ENCODE data around the gene MS4A12.
"Not testable (repeated sequence)": the region's sequence is repeated elsewhere in the genome, so short reads cannot be mapped to it uniquely, and the experiment has no call there.

MS4A12 gene, protein sequence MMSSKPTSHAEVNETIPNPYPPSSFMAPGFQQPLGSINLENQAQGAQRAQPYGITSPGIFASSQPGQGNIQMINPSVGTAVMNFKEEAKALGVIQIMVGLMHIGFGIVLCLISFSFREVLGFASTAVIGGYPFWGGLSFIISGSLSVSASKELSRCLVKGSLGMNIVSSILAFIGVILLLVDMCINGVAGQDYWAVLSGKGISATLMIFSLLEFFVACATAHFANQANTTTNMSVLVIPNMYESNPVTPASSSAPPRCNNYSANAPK

DNA sequence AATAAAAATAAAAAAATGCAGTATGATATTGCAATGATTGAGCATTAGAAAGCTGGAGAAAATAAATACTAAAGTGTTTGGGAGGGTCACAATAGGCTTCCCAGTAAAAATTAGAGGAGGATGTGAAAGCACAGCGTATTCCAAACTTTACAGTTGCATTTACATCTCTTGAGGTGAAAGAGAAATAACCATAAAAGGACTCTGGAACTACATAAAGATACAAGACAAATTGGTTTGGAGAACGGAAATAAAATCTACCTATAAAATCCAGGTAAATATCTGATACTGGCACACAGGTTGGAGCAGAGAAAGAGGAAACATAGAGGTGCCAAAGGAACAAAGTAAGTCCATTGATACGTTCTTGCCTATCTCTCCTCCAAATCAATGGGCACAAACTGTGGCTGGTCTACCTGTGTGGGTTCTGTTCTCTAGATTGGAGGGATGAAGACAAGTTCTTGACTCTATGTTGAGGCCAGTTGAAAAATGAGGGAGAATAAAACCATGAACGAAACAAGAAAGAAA is at the start of gene MS4A12:
TSS of gene MS4A12 (plus strand) at position 291 of the 522 bp plus-strand sequence. CDS start 4,541 bp downstream, outside the sequence.
- DNase-seq, result no peak

DNA sequence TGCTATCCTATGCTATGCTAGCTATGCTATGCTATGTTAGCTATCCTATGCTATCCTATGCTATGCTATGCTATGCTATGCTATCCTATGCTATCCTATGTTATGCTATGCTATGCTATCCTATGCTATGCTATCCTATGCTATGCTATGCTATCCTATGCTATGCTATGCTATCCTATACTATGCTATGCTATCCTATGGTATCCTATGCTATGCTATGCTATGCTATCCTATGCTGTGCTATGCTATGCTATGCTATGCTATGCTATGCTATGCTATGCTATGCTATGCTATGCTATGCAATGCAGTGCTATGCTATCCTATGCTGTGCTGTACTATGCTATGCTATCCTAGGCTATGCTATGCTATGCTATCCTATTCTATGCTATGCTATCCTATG is 45.5 kb upstream of the MS4A12 start:
- no peak for DNase-seq

DNA sequence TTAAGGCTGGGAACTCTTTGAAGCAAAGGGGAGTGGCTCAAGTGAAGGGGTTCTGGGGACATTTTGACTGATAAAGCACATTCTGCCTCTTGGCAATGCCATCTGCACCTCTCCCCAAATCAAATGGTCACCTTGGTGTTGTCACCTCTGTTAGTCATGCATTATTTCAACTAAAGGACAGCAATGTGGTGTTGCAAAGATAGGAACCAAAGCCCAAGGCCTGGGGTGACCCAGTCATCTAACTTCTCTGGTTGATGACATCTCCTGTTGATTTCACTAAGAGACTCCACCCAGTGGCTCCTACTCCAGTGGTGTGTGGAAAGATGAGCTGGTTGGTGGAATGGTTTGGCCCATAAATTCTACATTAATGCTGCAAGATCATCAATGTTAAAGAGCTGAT is 44.7 kb upstream of the MS4A12 start:
- DNase-seq, result no peak

DNA sequence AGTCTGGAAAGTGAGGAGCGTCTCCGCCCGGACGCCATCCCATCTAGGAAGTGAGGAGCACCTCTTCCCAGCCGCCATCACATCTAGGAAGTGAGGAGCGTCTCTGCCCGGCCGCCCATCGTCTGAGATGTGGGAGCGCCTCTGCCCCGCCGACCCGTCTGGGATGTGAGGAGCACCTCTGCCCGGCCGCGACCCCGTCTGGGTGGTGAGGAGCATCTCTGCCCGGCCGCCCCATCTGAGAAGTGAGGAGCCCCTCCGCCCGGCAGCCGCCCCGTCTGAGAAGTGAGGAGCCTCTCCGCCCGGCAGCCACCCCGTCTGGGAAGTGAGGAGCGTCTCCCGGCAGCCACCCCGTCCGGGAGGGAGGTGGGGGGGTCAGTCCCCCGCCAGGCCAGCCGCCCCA is 41.4 kb upstream of the MS4A12 start:
- DNase-seq, result not testable (repeated sequence)

GRCh38 chr11:60454212-60454611 is 38.4 kb upstream of the MS4A12 start:
- DNase-seq, result no peak

- DNase-seq, result no peak
Measured at GRCh38 chr11:60455531-60456042, 37.0 kb upstream of the MS4A12 start, which contains the start of gene MS4A1. TSS of gene MS4A1 (plus strand) at chr11:60455847. CDS start at chr11:60462375, 6,528 bp downstream.

GRCh38 chr11:60457576-60457975 is 35.0 kb upstream of the MS4A12 start:
- DNase-seq, result no peak

DNA sequence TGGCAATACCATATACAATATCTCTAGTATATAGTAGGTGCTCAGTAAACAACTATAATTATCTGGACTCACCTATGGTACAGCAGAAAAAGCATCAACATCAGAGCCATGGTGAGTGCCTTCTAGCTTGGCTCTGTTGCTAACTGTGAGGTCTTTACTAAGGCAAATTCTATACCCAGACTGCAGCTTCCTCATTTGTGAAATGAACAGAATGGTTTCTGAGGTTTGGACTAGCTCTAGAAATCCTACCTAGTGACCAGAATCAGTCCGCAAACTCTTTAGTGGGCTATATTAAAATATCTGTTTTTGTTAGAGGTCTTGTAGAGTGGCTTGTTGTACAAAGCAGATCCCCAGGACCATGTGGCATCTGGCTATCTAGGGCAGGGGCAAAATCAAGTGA is 33.2 kb upstream of the MS4A12 start:
- no peak for DNase-seq

DNA sequence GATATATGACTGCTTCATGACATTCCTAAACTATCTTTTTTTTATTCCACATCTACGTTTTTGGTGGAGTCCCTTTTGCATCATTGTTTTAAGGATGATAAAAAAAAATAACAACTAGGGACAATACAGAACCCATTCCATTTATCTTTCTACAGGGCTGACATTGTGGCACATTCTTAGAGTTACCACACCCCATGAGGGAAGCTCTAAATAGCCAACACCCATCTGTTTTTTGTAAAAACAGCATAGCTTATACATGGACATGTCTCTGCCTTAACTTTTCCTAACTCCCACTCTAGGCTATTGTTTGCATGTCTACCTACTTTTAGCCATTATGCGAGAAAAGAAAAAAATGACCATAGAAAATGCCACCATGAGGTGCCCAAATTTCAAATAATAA is 23.7 kb upstream of the MS4A12 start:
- no peak for DNase-seq

- DNase-seq, result no peak
Measured at GRCh38 chr11:60469723-60470122, 22.9 kb upstream of the MS4A12 start.

DNA sequence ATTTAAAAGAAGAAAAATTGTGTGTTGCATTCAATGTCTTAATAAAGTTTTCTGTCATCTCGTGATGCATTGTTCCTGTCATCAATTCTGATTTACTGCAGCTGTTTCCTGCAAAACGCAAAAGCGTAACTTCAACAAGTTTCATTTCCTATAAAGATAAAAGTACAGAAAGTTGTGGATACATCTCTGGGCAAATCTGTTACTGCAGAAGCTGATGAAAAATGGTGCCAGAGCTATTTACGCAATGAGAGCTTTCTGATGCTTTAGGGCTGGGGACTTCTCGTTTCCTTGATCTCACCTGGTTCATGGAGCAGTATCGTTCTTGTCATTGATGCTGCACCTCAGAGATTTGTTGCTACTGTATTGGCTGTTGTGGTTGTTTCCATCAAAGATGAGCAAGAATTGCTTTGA is 15.5 kb upstream of the MS4A12 start:
- no peak for DNase-seq

GRCh38 chr11:60482361-60482760 is 10.2 kb upstream of the MS4A12 start:
- DNase-seq, result no peak

GRCh38 chr11:60485987-60486386 is 6.6 kb upstream of the MS4A12 start:
- no peak for DNase-seq

- DNase-seq, result no peak
Measured at GRCh38 chr11:60493454-60493853, 876 bp downstream of the MS4A12 start.

DNA sequence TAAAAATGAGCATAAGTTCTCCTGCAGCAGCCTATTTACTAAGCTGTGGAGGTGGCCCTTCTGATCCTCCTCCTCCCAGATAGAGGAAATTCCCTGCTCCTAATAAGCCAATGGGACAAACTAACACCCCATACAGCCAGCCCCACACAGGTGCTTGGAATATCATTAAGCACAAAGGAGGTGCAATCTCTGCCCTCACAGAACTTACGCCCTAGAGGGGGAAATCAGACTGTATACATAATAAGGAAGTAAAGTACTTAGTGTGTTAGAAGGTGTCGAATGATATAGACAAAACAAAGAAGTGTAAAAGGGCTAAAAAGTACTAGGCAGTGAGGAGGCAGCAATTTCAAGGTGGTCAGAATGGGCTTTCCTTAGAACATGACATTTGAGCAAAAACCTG is 5.8 kb downstream of the MS4A12 start:
- DNase-seq, result no peak

- no peak for DNase-seq
Measured at GRCh38 chr11:60498853-60499252, 6.3 kb downstream of the MS4A12 start.

DNA sequence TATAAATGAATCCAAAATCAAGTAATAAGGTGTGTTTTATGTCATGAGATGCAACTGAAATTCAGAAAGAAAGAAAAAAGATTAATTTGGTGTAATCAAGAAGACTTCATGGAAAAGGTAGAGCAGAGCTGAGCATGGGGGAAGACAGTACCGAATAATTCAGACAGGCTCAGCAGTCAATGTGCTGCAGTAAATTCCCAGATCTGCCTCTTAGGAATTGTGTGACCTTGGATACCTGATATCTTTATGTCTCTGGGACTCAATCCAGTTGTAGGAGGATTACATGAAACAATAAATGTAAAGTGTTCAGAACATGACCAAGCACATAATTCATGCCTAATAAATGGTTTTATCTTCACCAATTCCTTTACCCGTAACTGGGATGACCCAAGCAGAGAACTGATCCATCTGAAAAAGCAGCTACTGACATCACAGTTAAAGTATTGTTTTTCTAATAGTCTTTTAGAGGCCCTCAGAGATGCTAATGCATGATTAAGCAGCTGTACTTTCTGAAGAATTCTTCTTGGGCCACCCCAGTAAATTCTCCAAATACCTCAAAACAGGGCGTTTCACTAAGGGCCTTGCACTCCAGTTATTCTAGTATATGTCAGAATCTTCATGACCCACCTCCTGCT is 7.8 kb downstream of the MS4A12 start:
- DNase-seq, result no peak

DNA sequence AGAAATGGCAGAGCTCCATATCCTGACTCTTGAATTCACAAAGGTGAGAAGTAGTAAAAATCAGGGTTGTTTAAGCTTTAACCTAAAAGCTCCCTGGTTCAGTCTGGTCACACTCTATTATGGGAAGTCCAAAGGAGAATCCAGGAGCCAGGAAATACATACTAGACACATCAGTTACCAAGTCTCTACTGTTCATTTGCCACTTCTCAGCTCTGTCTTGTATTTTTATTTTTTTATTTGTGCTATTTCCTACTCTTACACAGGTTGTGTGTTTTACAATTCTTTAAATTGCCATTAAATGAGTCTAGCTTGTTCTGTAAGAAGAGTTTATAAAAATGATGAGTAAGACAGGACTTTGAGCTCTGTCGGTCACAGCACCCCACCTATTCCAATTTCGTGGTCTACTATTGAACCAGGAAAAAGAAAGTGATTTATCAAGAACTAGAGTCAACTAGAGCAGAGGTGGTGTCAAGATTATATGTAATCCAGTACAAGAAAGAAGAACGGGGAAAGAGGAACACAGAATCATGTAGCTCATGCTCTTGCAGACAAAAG is 9.7 kb downstream of the MS4A12 start:
- no peak for DNase-seq

DNA sequence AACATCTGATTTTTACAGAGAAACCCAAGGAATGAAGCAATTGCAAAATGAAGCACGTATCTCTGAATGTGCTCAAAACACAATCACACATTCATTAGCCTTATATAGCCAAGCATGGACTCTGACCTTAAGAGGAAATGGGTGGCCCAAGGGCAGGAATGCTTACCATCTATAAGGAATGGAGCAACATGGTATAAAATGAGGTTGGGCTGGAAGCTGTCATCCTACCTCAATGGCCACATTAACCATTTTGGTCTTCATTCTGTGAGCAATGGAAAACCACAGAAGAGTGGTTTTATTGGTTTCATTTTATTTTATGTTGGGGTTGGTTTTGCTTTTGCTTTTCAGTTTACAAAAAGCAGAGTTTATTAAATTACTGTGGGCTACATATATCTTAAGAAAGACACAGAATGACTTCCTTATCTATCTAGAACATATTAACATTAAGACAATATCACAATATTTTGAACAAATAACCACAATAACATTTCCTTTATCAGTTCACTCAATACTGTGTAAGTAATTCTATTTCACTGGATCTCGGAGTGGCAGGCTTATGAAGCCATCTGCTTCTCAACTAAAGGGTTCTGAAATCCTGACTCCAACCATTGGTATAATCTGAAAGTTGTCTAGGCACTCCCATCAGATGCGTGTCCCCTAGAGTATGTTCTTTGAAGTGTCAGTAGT is 11.8 kb downstream of the MS4A12 start:
- no peak for DNase-seq

DNA sequence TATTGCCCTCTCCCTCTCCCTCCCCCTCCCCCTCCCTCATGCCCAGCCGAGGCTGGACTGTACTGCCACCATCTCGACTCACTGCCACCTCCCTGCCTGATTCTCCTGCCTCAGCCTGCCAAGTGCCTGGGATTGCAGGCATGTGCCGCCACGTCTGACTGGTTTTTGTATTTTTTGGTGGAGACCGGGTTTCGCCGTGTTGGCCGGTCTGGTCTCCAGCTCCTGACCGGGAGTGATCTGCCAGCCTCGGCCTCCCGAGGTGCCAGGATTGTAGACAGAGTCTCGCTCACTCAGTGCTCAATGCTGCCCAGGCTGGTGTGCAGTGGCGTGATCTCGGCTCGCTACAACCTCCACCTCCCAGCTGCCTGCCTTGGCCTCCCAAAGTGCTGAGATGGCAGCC is 17.0 kb downstream of the MS4A12 start:
- not testable (repeated sequence) for DNase-seq

- DNase-seq, result not testable (repeated sequence)
Measured at GRCh38 chr11:60510209-60510608, 17.6 kb downstream of the MS4A12 start.

- no peak for DNase-seq
Measured at GRCh38 chr11:60511393-60511792, 18.8 kb downstream of the MS4A12 start.

DNA sequence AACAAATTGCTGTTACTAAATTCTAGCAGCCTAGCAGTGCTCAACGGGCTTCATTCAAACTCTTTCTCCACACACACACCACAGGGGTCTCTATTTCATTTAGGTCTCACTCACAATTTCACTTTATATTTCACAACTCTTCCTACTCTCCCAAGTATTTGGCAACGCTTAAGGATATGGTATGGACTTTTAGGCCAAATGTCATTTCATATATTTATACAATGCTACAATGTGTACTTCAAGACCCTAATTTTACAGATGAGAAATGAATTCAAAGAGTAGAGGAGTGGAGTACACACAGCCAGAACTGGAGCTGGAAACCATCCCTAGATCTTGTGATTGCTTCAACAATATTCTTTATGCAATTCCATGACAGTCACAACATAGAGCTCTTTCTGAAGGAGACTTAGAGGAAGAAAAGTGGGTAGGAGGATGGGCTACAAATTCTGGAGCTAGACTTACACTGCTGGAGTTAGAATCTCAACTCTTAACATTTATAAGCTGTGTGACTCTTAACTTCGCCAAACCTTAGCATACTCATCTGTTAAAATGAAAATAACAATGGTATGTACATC is 20.2 kb downstream of the MS4A12 start:
- no peak for DNase-seq

Data from NCI-H2227 treated with DMSO at 0.1 percent for 48 hours (cell line).